Measurements from ENCODE around the gene RFX5.
A peak's percentile ranks its signal among the peaks of the same experiment; 100 is the strongest.

RFX5 gene

DNA sequence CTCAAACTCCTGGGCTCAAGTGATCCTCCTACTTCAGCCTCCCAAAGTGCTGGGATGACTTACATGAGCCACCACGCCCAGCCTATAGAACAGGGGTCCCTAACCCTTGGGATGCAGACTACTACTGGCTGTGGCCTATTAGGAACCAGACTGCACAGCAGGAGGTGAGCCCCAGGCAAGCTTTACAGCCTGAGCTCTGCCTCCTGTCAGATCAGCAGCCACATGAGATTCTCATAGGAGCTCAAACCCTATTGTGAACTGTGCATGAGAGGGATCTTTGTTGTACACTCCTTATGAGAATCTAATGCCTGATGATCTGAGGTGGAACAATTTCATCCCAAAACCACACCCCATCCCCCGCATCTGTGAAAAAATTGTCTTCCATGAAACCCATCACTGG is 39.0 kb upstream of the RFX5 start:
- POLR2A ChIA-PET, result no interaction called here
- no peaks in the 10 kb centered on the region for H3K9me3 ChIP-seq (ENCODE audit: control insufficient read depth, insufficient read depth, low read depth, low read length)
- no peak overlapping the region for H3K4me3 ChIP-seq (ENCODE audit: low read depth, low read length)
- no peaks in the 10 kb centered on the region for H3K4me1 ChIP-seq (ENCODE audit: control insufficient read depth, insufficient read depth, low read length)
- H3K36me3 ChIP-seq (ENCODE audit: control insufficient read depth in 2 of 2, insufficient read depth in 1 of 2, low read length in 2 of 2), result no peaks in the 10 kb centered on the region
- CTCF ChIA-PET, result interaction anchor here (0.7 to 0.9 kb wide), 2 partner anchors 15 to 45 kb away, joined by 5 to 6 read pairs; no protein-coding TSS in a partner anchor
- TF ChIP-seq ZBTB49 (tag by site-specific recombination; IDR thresholded peaks at IDR 0.05; ENCODE audit: low read depth) (no peak), ZFP69B (tag by site-specific recombination; IDR thresholded peaks at IDR 0.05) (no peak), KLF10 (tag by site-specific recombination; IDR thresholded peaks at IDR 0.05) (no peak), ZNF274 (IDR thresholded peaks at IDR 0.05; ENCODE audit: low read length) (no peak), ZNF274 (tag by site-specific recombination; IDR thresholded peaks at IDR 0.05; ENCODE audit: borderline replicate concordance) (no peak), MZF1 (tag by site-specific recombination; IDR thresholded peaks at IDR 0.05; ENCODE audit: borderline replicate concordance) (no peak), PRDM1 (tag by site-specific recombination; IDR thresholded peaks at IDR 0.05) (no peak), ZNF677 (tag by site-specific recombination; IDR thresholded peaks at IDR 0.05) (no peak), ZNF391 (tag by site-specific recombination; IDR thresholded peaks at IDR 0.05; ENCODE audit: borderline replicate concordance, low read depth) (no peak), ZNF785 (tag by site-specific recombination; IDR thresholded peaks at IDR 0.05) (no peak), ZNF202 (tag by site-specific recombination; IDR thresholded peaks at IDR 0.05; ENCODE audit: borderline replicate concordance) (no peak), ZNF639 (tag by site-specific recombination; IDR thresholded peaks at IDR 0.05) (no peak), ZNF585B (tag by site-specific recombination; IDR thresholded peaks at IDR 0.05) (no peak), ZNF133 (tag by site-specific recombination; IDR thresholded peaks at IDR 0.05) (no peak), GLIS2 (tag by site-specific recombination; IDR thresholded peaks at IDR 0.05) (no peak), ZNF571 (tag by site-specific recombination; IDR thresholded peaks at IDR 0.05) (no peak), ZNF121 (tag by site-specific recombination; IDR thresholded peaks at IDR 0.05) (no peak)
- TF ChIP-seq, protein P1, sequence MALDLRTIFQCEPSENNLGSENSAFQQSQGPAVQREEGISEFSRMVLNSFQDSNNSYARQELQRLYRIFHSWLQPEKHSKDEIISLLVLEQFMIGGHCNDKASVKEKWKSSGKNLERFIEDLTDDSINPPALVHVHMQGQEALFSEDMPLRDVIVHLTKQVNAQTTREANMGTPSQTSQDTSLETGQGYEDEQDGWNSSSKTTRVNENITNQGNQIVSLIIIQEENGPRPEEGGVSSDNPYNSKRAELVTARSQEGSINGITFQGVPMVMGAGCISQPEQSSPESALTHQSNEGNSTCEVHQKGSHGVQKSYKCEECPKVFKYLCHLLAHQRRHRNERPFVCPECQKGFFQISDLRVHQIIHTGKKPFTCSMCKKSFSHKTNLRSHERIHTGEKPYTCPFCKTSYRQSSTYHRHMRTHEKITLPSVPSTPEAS (tag by site-specific recombination; IDR thresholded peaks at IDR 0.05), result no peak
- TF ChIP-seq, protein P2, sequence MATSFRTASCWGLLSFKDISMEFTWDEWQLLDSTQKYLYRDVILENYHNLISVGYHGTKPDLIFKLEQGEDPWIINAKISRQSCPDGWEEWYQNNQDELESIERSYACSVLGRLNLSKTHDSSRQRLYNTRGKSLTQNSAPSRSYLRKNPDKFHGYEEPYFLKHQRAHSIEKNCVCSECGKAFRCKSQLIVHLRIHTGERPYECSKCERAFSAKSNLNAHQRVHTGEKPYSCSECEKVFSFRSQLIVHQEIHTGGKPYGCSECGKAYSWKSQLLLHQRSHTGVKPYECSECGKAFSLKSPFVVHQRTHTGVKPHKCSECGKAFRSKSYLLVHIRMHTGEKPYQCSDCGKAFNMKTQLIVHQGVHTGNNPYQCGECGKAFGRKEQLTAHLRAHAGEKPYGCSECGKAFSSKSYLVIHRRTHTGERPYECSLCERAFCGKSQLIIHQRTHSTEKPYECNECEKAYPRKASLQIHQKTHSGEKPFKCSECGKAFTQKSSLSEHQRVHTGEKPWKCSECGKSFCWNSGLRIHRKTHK (tag by site-specific recombination; IDR thresholded peaks at IDR 0.05), result no peak
- no peak overlapping the region for H3K27ac ChIP-seq (ENCODE audit: extremely low read depth, low read depth, low read length)

DNA sequence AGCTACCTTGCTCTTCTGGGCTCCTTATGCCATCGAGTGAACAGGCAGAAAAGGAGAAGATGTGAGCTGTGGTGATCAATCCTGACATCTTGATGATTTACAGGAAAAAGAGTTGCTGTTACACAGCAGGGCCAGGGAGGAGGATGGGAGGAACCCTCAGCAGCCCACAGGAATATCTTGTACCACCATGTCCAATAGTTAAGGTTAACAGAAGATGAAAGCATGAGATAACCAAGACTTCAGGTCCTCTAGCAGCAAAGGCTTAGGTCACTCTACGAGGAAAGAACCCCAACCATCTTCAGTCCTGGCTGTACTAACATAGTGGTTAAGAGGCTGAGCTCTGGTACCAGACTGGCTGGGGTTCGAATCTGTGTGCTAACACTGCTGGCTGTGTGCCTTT is 37.5 kb upstream of the RFX5 start:
- CTCF ChIA-PET, result interaction anchor here (0.9 to 1.8 kb wide), 4 partner anchors 13 to 83 kb away, joined by 3 to 8 read pairs (median 4); no protein-coding TSS in a partner anchor
- no peak overlapping the region for H3K4me3 ChIP-seq (ENCODE audit: low read depth, low read length)
- no peaks in the 10 kb centered on the region for H3K4me1 ChIP-seq (ENCODE audit: control insufficient read depth, insufficient read depth, low read length)
- H3K27ac ChIP-seq (ENCODE audit: extremely low read depth, low read depth, low read length), result no peak overlapping the region
- TF ChIP-seq ZNF707 (tag by site-specific recombination; IDR thresholded peaks at IDR 0.05) (no peak), ZBTB17 (tag by site-specific recombination; IDR thresholded peaks at IDR 0.05) (peak; percentile 47; the same call in 1 of the 2 replicates), SP7 (tag by site-specific recombination; IDR thresholded peaks at IDR 0.05) (peak; percentile 35; the same call in 1 of the 2 replicates)
- no peaks in the 10 kb centered on the region for H3K9me3 ChIP-seq (ENCODE audit: control insufficient read depth, insufficient read depth, low read depth, low read length)
- H3K36me3 ChIP-seq (ENCODE audit: control insufficient read depth in 2 of 2, insufficient read depth in 1 of 2, low read length in 2 of 2), result no peaks in the 10 kb centered on the region
- POLR2A ChIA-PET, result interaction anchor here (0.9 to 1.2 kb wide), 2 partner anchors 15 to 16 kb away, joined by 3 to 6 read pairs; partner anchors contain the start of gene PSMB4
